CD4-positive, alpha-beta T cell treated with Interleukin-15 for 1 hour (primary cell): ENCODE results near the gene TNIK.

Source experiments
- DNase-seq: peaks from one replicate; pipeline ENCODE4 v3.0.0-alpha.2; 2020

The TNIK gene

GRCh38 chr3:171358181-171358880, 101.9 kb downstream of the TNIK start:
- DNase-seq, result no peak

- DNase-seq, result no peak
Measured at GRCh38 chr3:171357721-171358120, 102.5 kb downstream of the TNIK start.

GRCh38 chr3:171356251-171356650, 104.0 kb downstream of the TNIK start:
- no peak for DNase-seq

- DNase-seq, result no peak
Measured at GRCh38 chr3:171354706-171355582, 105.3 kb downstream of the TNIK start.

- no peak for DNase-seq
Measured at GRCh38 chr3:171354049-171354705, 106.0 kb downstream of the TNIK start.

- no peak for DNase-seq
Measured at GRCh38 chr3:171353423-171353822, 106.8 kb downstream of the TNIK start.

GRCh38 chr3:171352387-171352935, 107.7 kb downstream of the TNIK start:
- DNase-seq, result no peak

GRCh38 chr3:171351676-171352075, 108.5 kb downstream of the TNIK start:
- DNase-seq, result no peak

GRCh38 chr3:171350364-171350763, 109.8 kb downstream of the TNIK start:
- DNase-seq, result no peak

GRCh38 chr3:171349392-171349791, 110.8 kb downstream of the TNIK start:
- no peak for DNase-seq

GRCh38 chr3:171348121-171348520, 112.1 kb downstream of the TNIK start:
- DNase-seq, result no peak

GRCh38 chr3:171347301-171348039, 112.7 kb downstream of the TNIK start:
- DNase-seq, result no peak

- peak; percentile 34 for DNase-seq
Measured at GRCh38 chr3:171346582-171347300, 113.5 kb downstream of the TNIK start.

- DNase-seq, result no peak
Measured at GRCh38 chr3:171346019-171346418, 114.2 kb downstream of the TNIK start.

- no peak for DNase-seq
Measured at GRCh38 chr3:171345107-171345843, 114.9 kb downstream of the TNIK start.

GRCh38 chr3:171343693-171344092, 116.5 kb downstream of the TNIK start:
- DNase-seq, result no peak

- no peak for DNase-seq
Measured at GRCh38 chr3:171342783-171343420, 117.3 kb downstream of the TNIK start.

- DNase-seq, result no peak
Measured at GRCh38 chr3:171342200-171342599, 118.0 kb downstream of the TNIK start.

GRCh38 chr3:171340434-171340833, 119.8 kb downstream of the TNIK start:
- DNase-seq, result no peak

GRCh38 chr3:171339598-171339997, 120.6 kb downstream of the TNIK start:
- DNase-seq, result no peak

GRCh38 chr3:171336406-171336805, 123.8 kb downstream of the TNIK start:
- no peak for DNase-seq
